ENCODE measurements around the gene R3HDM1. TPM values are rescaled to one million over a fixed set of nuclear protein-coding genes. Genes with fewer than 3 reads are reported as not detected.
A peak's percentile ranks its signal among the peaks of the same experiment; 100 is the strongest.

Gene R3HDM1
- total RNA-seq, 1 experiment from 2014 or later: 62.6 TPM

DNA sequence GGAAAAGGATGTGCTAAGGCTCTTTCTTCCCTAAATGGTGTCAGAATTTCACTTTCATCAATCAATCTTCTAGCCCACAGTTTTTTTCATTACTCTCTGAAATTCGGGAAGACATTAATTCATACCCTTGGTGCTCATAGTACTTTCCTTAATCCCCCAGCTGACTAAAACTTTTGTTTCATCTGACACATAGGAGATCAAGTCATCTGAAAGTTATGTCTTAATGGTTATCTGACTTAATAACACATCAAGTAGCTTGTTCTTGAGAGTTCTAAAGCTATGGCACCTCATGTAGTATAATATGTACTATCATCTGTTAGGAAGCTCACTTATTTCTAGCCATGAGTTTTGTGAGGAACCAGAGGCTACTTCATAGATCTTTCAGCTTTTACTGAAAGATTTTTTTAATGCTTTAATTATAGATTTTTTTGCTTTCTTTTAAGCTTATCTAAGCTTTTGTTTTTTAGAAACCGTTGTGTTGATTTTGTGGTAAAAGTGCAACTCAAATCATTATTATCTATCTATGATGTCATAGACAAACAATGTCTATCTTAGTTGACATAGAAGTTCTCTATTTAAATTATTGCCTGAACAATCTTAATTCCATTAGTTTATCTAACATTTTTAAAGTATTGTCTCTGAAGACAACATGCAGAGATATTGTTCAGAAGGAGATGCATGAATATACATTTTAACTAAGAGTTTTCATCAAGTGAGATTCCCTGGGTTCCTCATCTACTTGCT is 116.7 kb downstream of the R3HDM1 start:
- TF ChIP-seq CTCF (IDR thresholded peaks at IDR 0.05): no peak
- TF ChIP-seq POLR2AphosphoS5 (IDR thresholded peaks at IDR 0.05; ENCODE audit: low read depth, low read length): no peak
- TF ChIP-seq, protein P1, sequence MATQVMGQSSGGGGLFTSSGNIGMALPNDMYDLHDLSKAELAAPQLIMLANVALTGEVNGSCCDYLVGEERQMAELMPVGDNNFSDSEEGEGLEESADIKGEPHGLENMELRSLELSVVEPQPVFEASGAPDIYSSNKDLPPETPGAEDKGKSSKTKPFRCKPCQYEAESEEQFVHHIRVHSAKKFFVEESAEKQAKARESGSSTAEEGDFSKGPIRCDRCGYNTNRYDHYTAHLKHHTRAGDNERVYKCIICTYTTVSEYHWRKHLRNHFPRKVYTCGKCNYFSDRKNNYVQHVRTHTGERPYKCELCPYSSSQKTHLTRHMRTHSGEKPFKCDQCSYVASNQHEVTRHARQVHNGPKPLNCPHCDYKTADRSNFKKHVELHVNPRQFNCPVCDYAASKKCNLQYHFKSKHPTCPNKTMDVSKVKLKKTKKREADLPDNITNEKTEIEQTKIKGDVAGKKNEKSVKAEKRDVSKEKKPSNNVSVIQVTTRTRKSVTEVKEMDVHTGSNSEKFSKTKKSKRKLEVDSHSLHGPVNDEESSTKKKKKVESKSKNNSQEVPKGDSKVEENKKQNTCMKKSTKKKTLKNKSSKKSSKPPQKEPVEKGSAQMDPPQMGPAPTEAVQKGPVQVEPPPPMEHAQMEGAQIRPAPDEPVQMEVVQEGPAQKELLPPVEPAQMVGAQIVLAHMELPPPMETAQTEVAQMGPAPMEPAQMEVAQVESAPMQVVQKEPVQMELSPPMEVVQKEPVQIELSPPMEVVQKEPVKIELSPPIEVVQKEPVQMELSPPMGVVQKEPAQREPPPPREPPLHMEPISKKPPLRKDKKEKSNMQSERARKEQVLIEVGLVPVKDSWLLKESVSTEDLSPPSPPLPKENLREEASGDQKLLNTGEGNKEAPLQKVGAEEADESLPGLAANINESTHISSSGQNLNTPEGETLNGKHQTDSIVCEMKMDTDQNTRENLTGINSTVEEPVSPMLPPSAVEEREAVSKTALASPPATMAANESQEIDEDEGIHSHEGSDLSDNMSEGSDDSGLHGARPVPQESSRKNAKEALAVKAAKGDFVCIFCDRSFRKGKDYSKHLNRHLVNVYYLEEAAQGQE (IDR thresholded peaks at IDR 0.05; ENCODE audit: insufficient read depth in 1 of 2, low read depth in 2 of 2, low read length in 1 of 2): no peak
- no peak for TF ChIP-seq SIN3A (IDR thresholded peaks at IDR 0.05; ENCODE audit: borderline replicate concordance, insufficient read depth, low read depth, low read length)
- no peak for TF ChIP-seq TCF7L2 (IDR thresholded peaks at IDR 0.05; ENCODE audit: low read depth, low read length)
- Histone ChIP-seq H3K4me1 (ENCODE audit: control insufficient read depth, insufficient read depth, low read length) (no peaks in the 10 kb centered on the region), H3K4me3 (ENCODE audit: low read depth in 2 of 2, low read length in 2 of 2) (no peak overlapping the region), H3K9me3 (ENCODE audit: control insufficient read depth, insufficient read depth, low read depth, low read length) (no peaks in the 10 kb centered on the region), H3K27me3 (ENCODE audit: control insufficient read depth, insufficient read depth, low read length) (no peaks in the 10 kb centered on the region), H3K36me3 (ENCODE audit: control insufficient read depth, insufficient read depth, low read length) (peaks cover 12% of the 10 kb centered on the region; the same call in 1 of the 2 replicates), H3K27ac (ENCODE audit: low read length) (no peak overlapping the region)
- intact Hi-C loops (cut with micrococcal nuclease; ENCODE audit: unreplicated experiment): no loop called here
- ChIA-PET POLR2A (no interaction called here), CTCF (interaction anchor here (0.6 kb wide), 1 partner anchor 30 kb away, joined by 3 read pairs; no protein-coding TSS in a partner anchor)
- BruUV-seq (replicated peaks): no TSS peak
- in situ Hi-C loops (cut with HindIII; ENCODE audit: low pct_unique_long_range_greater_than_20kb, low sequenced_read_pairs): no loop called here
- DNase-seq (ENCODE audit: low read depth, low spot score) (no peak), ATAC-seq (no peak)

- ChIA-PET POLR2A (interaction anchor here (0.5 kb wide), 1 partner anchor 90 kb away, joined by 11 read pairs; no protein-coding TSS in a partner anchor), CTCF (no interaction called here)
- Histone ChIP-seq H3K4me1 (ENCODE audit: control insufficient read depth, insufficient read depth, low read length) (no peaks in the 10 kb centered on the region), H3K27me3 (ENCODE audit: control insufficient read depth, insufficient read depth, low read length) (no peaks in the 10 kb centered on the region), H3K4me3 (ENCODE audit: low read depth in 2 of 2, low read length in 2 of 2) (no peak overlapping the region), H3K27ac (ENCODE audit: low read length) (no peak overlapping the region), H3K36me3 (ENCODE audit: control insufficient read depth, insufficient read depth, low read length) (peaks cover 10% of the 10 kb centered on the region; the same call in 1 of the 2 replicates), H3K9me3 (ENCODE audit: control insufficient read depth, insufficient read depth, low read depth, low read length) (no peaks in the 10 kb centered on the region)
- TSS peak; percentile 21 for BruUV-seq (replicated peaks)
- ATAC-seq: no peak
- intact Hi-C loops (cut with micrococcal nuclease; ENCODE audit: unreplicated experiment) (no loop called here), in situ Hi-C loops (cut with HindIII; ENCODE audit: low pct_unique_long_range_greater_than_20kb, low sequenced_read_pairs) (no loop called here)
- TF ChIP-seq POLR2AphosphoS5 (IDR thresholded peaks at IDR 0.05; ENCODE audit: low read depth, low read length): no peak
- no peak for TF ChIP-seq TCF7L2 (IDR thresholded peaks at IDR 0.05; ENCODE audit: low read depth, low read length)
- no peak for TF ChIP-seq CTCF (IDR thresholded peaks at IDR 0.05)
- TF ChIP-seq, protein P1 (IDR thresholded peaks at IDR 0.05; ENCODE audit: insufficient read depth in 1 of 2, low read depth in 2 of 2, low read length in 1 of 2): no peak
- TF ChIP-seq SIN3A (IDR thresholded peaks at IDR 0.05; ENCODE audit: borderline replicate concordance, insufficient read depth, low read depth, low read length): no peak
- DNase-seq (ENCODE audit: low read depth, low spot score): no peak
Measured at GRCh38 chr2:135650721-135651120, 119.4 kb downstream of the R3HDM1 start.

Measured in Panc1 (cell line).